ENCODE measurements around the gene CRYBA4.

DNA sequence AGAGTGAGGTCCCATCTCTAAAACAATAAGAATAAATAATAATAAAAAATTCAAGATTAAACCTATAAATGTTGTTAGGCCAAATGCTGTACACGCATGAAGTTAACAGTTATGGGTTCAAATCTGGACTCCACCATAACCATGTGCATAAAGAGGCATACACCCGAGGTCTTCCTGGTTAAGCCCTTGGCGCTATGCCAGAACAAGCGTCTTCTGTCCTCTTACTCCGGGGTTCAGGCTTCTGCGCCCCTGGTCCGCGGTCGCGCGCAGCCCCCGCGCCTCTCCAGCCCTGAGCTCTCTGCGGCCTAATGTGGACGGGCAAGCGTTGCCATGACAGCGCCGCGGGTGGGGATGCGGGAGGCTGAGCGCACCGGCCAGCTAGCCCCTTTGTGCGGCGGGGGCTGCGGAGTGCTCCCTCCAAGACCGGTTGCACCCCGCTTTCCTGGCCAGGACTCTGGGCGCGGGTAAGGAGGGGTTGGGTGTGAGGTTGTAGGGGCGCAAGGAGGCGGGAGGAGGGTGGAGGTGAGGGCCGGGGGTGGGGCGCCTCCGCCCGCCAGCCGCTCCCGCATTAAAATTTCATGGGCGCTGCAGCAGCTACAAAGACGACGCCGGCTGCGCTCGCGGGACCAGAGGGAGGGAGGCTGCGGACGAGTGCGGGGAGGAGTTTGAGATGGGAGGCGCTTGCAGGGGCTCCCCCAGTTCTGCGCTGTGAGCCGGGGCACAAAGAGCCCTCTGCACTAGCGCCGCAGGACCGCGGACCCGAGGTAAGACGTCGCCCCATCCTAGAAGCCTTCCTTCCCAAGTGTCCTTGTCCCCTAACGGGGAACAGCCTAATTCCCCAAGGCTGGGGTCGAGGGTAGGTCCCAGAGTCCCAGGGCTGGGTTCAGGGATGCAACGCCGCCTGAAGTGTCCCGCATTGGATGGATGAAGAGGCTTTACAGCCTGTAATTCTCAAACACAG is 35.4 kb downstream of the CRYBA4 start, which contains the start of gene MIAT:
- TF ChIP-seq CTCF (IDR thresholded peaks at IDR 0.05 in 2 of 3, conservative IDR thresholded peaks at IDR 0.05 in 1 of 3; ENCODE audit: control insufficient read depth in 2 of 3, extremely low read depth in 1 of 3, insufficient read depth in 1 of 3, low read depth in 3 of 3, low read length in 3 of 3) (no peak), EGR1 (IDR thresholded peaks at IDR 0.05; ENCODE audit: borderline replicate concordance in 1 of 2, low read depth in 2 of 2, low read length in 2 of 2) (no peak), POLR2A (IDR thresholded peaks at IDR 0.05; ENCODE audit: low read depth, low read length) (peak; percentile 60), BMI1 (IDR thresholded peaks at IDR 0.05; ENCODE audit: borderline replicate concordance) (no peak), YY1 (IDR thresholded peaks at IDR 0.05; ENCODE audit: low read depth, low read length) (no peak)
- TF ChIP-seq, protein P1, sequence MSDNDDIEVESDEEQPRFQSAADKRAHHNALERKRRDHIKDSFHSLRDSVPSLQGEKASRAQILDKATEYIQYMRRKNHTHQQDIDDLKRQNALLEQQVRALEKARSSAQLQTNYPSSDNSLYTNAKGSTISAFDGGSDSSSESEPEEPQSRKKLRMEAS (IDR thresholded peaks at IDR 0.05; ENCODE audit: low read depth, low read length) = 0 out of 2 replicates have a peak, but pooled peaks have one; percentile 27
